Thyroid gland (tissue), 4 donors: ENCODE results near the gene SDC3. TPM values are rescaled to one million over a fixed set of nuclear protein-coding genes. Genes with fewer than 3 reads are reported as not detected.

ENCODE experiments used
- DNase-seq, 2 donors: peaks; one replicate each; pipeline ENCODE4 v3.0.0-alpha.2; 2019
- H3K27ac ChIP-seq, 3 donors: fragments of 200-600 bp; sonication (generic); 1 replicate in 2 of 3; 2 replicates in 1 of 3; pipeline ENCODE4 v1.5.1; 2016 to 2019; ENCODE audit warnings: mild to moderate bottlenecking in 1 of 3, moderate library complexity in 1 of 3
- H3K27me3 ChIP-seq: fragments of 200-600 bp; sonication (generic); one replicate; pipeline ENCODE4 v1.5.1; 2019
- H3K36me3 ChIP-seq, 2 donors: fragments of 200-600 bp; sonication (generic); one replicate each; pipeline ENCODE4 v1.5.1; 2016 to 2019
- H3K4me1 ChIP-seq, 2 donors: fragments of 200-600 bp; sonication (generic); one replicate each; pipeline ENCODE4 v1.5.1; 2017 to 2019
- H3K4me3 ChIP-seq, 3 donors: fragments of 200-600 bp; sonication (generic); replicated peaks in 1 of 3; 1 replicate in 2 of 3; 2 replicates in 1 of 3; pipeline ENCODE4 v1.5.1; 2016; ENCODE audit warnings: mild to moderate bottlenecking in 1 of 3
- H3K9me3 ChIP-seq: fragments of 200-600 bp; sonication (generic); one replicate; pipeline ENCODE4 v1.5.1; 2017
- POLR2A ChIP-seq, 2 donors: fragments of 450-650 bp; IDR thresholded peaks; one replicate each; pipeline ENCODE4 v1.6.1; 2017; ENCODE audit warnings: antibody characterized with exemption in 2 of 2, mild to moderate bottlenecking in 2 of 2, moderate library complexity in 1 of 2
- whole genome bisulfite sequencing, 2 donors: methylation state at CpG; one replicate each; pipeline ENCODE4 v1.1.5; 2017; 5-methylcytosine and 5-hydroxymethylcytosine counted together
- intact Hi-C: fragments of 100-400 bp; cut with DNase I; formaldehyde crosslinking; loops from one replicate; pipeline ENCODE4 v1.15.1; 2023
- total RNA-seq, 4 donors: library from RNA; depleted of rRNA; stranded (reverse); fragments of >200 nt; gene quantifications; one replicate each; pipeline ENCODE4 v1.2.3, GENCODE V29; 2016
- TF ChIP-seq, protein P1 (sequence below), 6 experiments: fragments of 200-600 bp in 3 of 6; fragments of 450-650 bp in 3 of 6; sonication (generic) in 3 of 6; IDR thresholded peaks; one replicate each; pipeline ENCODE4 v1.5.1; 2016 to 2019; ENCODE audit warnings: antibody characterized with exemption in 6 of 6, mild to moderate bottlenecking in 2 of 6, inconsistent platforms in 1 of 6, moderate library complexity in 1 of 6

Gene SDC3
- total RNA-seq, 4 donors from 2014 or later = 13.2 to 19.5 (median 15.9) TPM

DNA sequence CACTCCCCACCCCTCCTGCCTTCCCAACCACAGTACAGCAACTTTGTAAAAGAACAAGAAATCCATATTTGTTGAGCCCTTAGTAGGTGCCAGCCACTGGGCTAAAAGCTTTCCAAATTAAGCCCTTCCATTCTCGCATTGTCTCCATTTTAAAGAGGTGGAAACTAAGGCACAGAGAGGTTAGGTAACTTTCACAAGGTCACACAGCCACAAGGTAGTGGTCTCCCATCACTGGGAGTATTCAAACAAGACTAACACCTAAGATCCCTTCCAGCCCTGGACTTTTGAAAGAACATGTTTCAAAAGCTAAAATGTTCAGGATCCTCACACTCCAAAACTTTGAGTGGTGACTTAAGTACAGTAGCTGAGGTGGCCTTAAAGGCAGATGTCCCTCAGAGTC lies 3.2 kb downstream of the SDC3 start:
- Histone ChIP-seq H3K9me3 (no peaks in the 10 kb centered on the region), H3K4me1 (peaks cover 21 to 38% of the 10 kb centered on the region in 2 donors), H3K27ac (no peak overlapping the region), H3K27me3 (no peaks in the 10 kb centered on the region), H3K36me3 (no peaks in the 10 kb centered on the region), H3K4me3 (no peak overlapping the region)
- TF ChIP-seq, protein P1, sequence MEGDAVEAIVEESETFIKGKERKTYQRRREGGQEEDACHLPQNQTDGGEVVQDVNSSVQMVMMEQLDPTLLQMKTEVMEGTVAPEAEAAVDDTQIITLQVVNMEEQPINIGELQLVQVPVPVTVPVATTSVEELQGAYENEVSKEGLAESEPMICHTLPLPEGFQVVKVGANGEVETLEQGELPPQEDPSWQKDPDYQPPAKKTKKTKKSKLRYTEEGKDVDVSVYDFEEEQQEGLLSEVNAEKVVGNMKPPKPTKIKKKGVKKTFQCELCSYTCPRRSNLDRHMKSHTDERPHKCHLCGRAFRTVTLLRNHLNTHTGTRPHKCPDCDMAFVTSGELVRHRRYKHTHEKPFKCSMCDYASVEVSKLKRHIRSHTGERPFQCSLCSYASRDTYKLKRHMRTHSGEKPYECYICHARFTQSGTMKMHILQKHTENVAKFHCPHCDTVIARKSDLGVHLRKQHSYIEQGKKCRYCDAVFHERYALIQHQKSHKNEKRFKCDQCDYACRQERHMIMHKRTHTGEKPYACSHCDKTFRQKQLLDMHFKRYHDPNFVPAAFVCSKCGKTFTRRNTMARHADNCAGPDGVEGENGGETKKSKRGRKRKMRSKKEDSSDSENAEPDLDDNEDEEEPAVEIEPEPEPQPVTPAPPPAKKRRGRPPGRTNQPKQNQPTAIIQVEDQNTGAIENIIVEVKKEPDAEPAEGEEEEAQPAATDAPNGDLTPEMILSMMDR (IDR thresholded peaks at IDR 0.05) = no peak
- TF ChIP-seq POLR2A (IDR thresholded peaks at IDR 0.05) = no peak
- WGBS, 2 donors = 95 to 100% methylated on average over 1 of the region's 1 CpG
- DNase-seq = no peak
- intact Hi-C loops = no loop called here

DNA sequence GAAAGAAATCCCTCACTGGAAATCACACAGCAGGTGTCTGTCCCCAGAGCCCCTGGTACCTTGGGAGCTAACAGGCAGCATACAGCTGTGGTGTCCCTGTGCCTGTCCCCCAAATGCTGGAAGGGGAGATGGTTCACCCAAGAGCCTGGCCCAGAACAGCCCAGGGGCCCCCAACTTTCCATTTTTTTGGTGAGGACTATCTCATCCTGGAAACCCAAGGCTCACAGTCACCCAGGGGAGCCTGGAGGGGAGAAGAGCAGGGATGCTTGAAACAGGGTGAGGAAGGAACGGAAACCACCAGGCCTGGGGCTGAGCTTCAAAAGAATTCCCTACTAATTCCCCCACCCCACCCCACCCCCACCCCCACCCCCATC lies 3.6 kb downstream of the SDC3 start:
- H3K36me3 ChIP-seq = no peaks in the 10 kb centered on the region
- H3K4me3 ChIP-seq = no peak overlapping the region
- peaks cover 19 to 34% of the 10 kb centered on the region in 2 donors for H3K4me1 ChIP-seq
- no peaks in the 10 kb centered on the region for H3K27me3 ChIP-seq
- no peak for DNase-seq
- 80 to 100% methylated on average over 1 of the region's 1 CpG for WGBS, 2 donors
- no peak overlapping the region for H3K27ac ChIP-seq
- intact Hi-C loops = no loop called here
- no peaks in the 10 kb centered on the region for H3K9me3 ChIP-seq
- TF ChIP-seq, protein P1 (IDR thresholded peaks at IDR 0.05) = no peak
- no peak for TF ChIP-seq POLR2A (IDR thresholded peaks at IDR 0.05)

DNA sequence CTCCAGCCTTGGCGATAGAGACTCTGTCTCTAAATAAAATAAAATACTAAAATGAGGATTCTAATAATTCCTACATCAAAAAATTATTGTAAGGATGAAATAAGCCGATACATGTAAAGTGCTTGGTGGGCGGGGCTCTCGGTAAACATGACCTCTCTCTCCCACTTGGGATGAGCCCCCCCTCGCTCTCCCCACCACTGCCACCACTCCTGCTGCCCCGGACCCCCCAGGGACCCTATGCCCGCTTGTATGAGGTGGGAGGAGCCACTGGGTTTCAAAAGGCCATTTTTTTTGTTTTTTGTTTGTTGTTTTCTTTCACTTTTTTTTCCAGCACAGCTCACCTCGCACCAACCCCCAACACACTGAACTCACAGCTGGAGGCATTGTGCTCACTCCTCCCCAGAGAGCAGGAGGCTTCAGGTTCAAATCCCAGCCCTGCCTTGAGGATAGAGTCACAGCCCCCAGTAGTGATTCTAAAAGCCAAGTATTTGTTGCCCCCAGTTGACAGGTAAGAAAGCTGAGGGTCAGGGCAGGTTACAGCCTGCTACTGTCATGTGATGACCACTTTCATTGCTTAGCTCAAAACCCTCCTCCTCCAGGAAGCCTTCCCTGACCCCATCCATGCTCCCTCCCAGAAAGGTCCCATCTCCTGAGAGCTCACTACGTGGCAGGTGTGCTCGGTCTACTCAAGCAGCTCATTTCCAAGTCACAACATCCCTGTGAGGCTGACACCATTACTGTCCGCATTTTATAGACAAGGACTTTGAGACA lies 4.2 kb downstream of the SDC3 start:
- no peaks in the 10 kb centered on the region for H3K9me3 ChIP-seq
- intact Hi-C loops = no loop called here
- H3K27ac ChIP-seq = no peak overlapping the region
- H3K36me3 ChIP-seq = no peaks in the 10 kb centered on the region
- H3K4me1 ChIP-seq = peaks cover 13 to 29% of the 10 kb centered on the region in 2 donors
- TF ChIP-seq POLR2A (IDR thresholded peaks at IDR 0.05) = no peak
- TF ChIP-seq, protein P1 (IDR thresholded peaks at IDR 0.05) = no peak
- H3K27me3 ChIP-seq = no peaks in the 10 kb centered on the region
- 82 to 86% methylated on average over 11 of the region's 11 CpGs for WGBS, 2 donors
- H3K4me3 ChIP-seq = no peak overlapping the region
- no peak for DNase-seq

DNA sequence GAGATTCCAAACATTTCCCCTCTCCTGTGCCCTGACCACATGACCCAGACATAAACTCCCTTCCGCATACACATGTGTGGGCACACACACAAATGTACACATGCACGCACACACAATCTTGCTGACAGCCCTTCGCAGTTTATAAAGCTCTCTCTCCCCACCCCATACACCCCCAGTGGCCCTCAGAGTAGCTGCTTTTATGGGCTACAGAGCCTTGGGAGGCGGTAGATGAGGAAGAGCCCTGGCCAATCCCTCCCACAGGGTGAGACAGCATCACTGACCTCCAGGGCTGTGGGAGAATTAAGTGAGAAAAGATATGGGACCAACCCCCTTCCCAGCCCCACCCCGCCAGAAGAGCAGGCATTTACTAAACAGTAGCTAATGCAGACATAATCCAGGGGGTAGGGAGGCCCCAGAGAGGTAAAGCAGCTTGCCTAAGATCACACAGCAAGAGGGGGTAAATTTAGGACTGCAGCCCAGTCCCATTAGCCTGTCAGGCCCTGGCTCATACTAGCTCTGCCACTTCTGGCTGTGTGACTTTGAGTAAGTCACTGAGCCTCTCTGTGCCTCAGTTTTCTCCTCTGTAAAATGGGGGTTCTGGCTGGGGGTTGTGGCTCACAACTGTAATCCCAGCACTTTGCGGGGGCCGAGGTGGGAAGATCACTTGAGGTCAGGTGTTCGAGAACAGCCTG lies 5.1 kb downstream of the SDC3 start:
- Histone ChIP-seq H3K4me3 (no peak overlapping the region), H3K36me3 (no peaks in the 10 kb centered on the region), H3K27me3 (no peaks in the 10 kb centered on the region), H3K27ac (no peak overlapping the region), H3K4me1 (peaks cover 7 to 23% of the 10 kb centered on the region in 2 donors), H3K9me3 (no peaks in the 10 kb centered on the region)
- no peak for TF ChIP-seq POLR2A (IDR thresholded peaks at IDR 0.05)
- TF ChIP-seq, protein P1 (IDR thresholded peaks at IDR 0.05) = no peak
- WGBS, 2 donors = 86 to 94% methylated on average over 8 of the region's 8 CpGs
- intact Hi-C loops = no loop called here
- no peak for DNase-seq
